GM19467 (cell line): ENCODE data around the gene RABGGTA.
"Not testable (repeated sequence)": the region's sequence is repeated elsewhere in the genome, so short reads cannot be mapped to it uniquely, and the experiment has no call there.

ENCODE experiments used
- ATAC-seq: cut with Tn5 transposase; IDR thresholded peaks from one replicate; pipeline ENCODE4 v1.9.1; 2021; ENCODE audit warnings: mild to moderate bottlenecking, moderate library complexity; ENCODE audit not compliant: unreplicated experiment

RABGGTA gene

GRCh38 chr14:24222987-24223386, 48.4 kb downstream of the RABGGTA start:
- not testable (repeated sequence) for ATAC-seq

DNA sequence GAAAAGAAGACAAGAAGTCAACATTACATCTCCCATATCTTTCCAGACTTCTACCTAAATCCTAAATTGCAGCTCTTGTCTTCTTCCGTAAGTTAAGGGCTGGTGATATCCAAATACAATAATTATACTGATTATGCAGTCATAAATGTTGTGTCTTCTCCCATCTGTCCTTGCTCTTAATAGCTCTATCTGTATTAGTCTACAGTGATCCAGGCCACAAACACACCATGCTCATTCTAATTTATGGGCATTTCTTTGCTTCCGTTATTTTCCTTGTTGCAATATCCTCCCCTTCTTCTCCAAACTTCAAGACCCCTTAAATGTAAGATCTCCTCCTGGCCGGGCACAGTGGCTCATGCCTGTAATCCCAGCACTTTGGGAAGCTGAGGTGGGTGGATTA, 51.9 kb downstream of the RABGGTA start:
- ATAC-seq, result no peak

- ATAC-seq, result no peak
These were observed 52.3 kb downstream of the RABGGTA start for GRCh38 chr14:24219080-24219479.

GRCh38 chr14:24216876-24217275, 54.5 kb downstream of the RABGGTA start:
- ATAC-seq, result not testable (repeated sequence)

DNA sequence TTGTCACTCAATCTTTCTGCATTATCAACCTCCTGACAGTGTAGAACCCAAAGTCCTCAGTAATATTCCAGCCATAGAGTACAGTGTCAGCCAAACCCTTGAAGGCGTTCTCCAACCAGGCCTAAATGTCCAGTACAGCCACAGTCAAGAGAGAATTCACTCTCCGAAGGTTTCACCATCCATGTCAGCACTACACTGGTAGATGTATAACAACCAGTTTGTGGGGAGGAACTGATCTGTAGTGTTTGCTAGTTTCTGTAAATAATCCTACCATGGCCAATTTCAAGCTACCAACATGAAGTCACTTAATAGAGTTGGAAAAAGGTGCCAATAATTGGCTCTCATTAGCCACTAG, 55.1 kb downstream of the RABGGTA start:
- no peak for ATAC-seq
